Psoas muscle (tissue), 8 donors: ENCODE measurements around the gene LCP1. TPM values are rescaled to one million over a fixed set of nuclear protein-coding genes. Genes with fewer than 3 reads are reported as not detected.

Source experiments
- ATAC-seq, 4 donors: fragments of 200-7000 bp; cut with Tn5 transposase; one replicate each; pipeline ENCODE4 v1.9.1; 2020; ENCODE audit warnings: moderate library complexity in 3 of 4, mild to moderate bottlenecking in 2 of 4
- DNase-seq, 2 donors: peaks; one replicate each; pipeline ENCODE4 v3.0.0-alpha.2; 2020
- H3K27ac ChIP-seq: fragments of 200-600 bp; one replicate; pipeline ENCODE4 v1.8.0; 2022
- H3K27me3 ChIP-seq, 3 donors: fragments of 200-600 bp in 1 of 3; one replicate each; pipeline versions ENCODE4 v1.6.1 to v1.8.0; 2013 to 2022; ENCODE audit warnings: low read length in 2 of 3, mild to moderate bottlenecking in 2 of 3, moderate library complexity in 1 of 3; ENCODE audit not compliant: insufficient read depth in 3 of 3
- H3K36me3 ChIP-seq, 2 donors: fragments of 200-600 bp in 1 of 2; one replicate each; pipeline versions ENCODE4 v1.6.1 to v1.8.0; 2013 to 2022; ENCODE audit warnings: low read depth in 1 of 2, mild to moderate bottlenecking in 1 of 2, moderate library complexity in 1 of 2; ENCODE audit not compliant: insufficient read depth in 1 of 2
- H3K4me1 ChIP-seq: fragments of 200-600 bp; one replicate; pipeline ENCODE4 v1.8.0; 2022
- H3K4me3 ChIP-seq: fragments of 200-600 bp; one replicate; pipeline ENCODE4 v1.8.0; 2022; ENCODE audit warnings: mild to moderate bottlenecking
- H3K9me3 ChIP-seq: fragments of 200-600 bp; one replicate; pipeline ENCODE4 v1.8.0; 2022
- CTCF ChIP-seq: fragments of 200-600 bp; IDR thresholded peaks from one replicate; pipeline ENCODE4 v1.8.0; 2022; ENCODE audit warnings: antibody characterized with exemption
- WGBS, 3 donors: extraction: QIAGEN DNeasy Blood & Tissue Kit; methylation state at CpG; one replicate each; pipeline versions ENCODE4 v1.1.6 to v1.1.7; 2013; 5-methylcytosine and 5-hydroxymethylcytosine counted together
- intact Hi-C, 2 donors: fragments of 100-400 bp; cut with DNase I; formaldehyde crosslinking; loops; one replicate each; pipeline versions ENCODE4 v1.11.0 to v1.14.2; 2022
- polyA plus RNA-seq, 3 donors: library from polyadenylated mRNA; stranded (reverse); fragments of 200-250 nt; gene quantifications; one replicate each; pipeline ENCODE4 v1.2.3, GENCODE V29; 2013
- total RNA-seq, 4 donors: library from RNA; stranded (reverse); fragmentation: NEBNext Ultra II Directional in 2 of 4; extraction: Animal tissue kit (Norgen Biotek cat#: 25700) in 2 of 4; gene quantifications; one replicate each; pipeline versions ENCODE4 v1.2.1 to v1.2.4, GENCODE V29; 2021 to 2023
- donor health status: healthy with polysubstance abuse.
- donor health status: DM: no; HTN: no; CAD: no; lungs with moderate emphysema.
- donor health status: Bipolar disorder and iron deficiency.
- donor health status: healthy.
- donor health status: DM: yes; HTN: yes; CAD: no.
- donor health status: DM: no; HTN: no; CAD: no.
- donor health status: DM: no; HTN: no; CAD: no.
- donor health status: DM: yes; HTN: yes; CAD: no.

The LCP1 gene
- total and polyA plus RNA-seq, 7 donors: 2.0 to 14.8 (median 8.0) TPM

GRCh38 chr13:46152627-46153328 lies 29.2 kb downstream of the LCP1 start:
- Histone ChIP-seq H3K27ac (no peak overlapping the region), H3K27me3 (peaks cover 0 to 5% (median 0%) of the 10 kb centered on the region in 3 donors), H3K4me3 (no peak overlapping the region), H3K36me3 (no peaks in the 10 kb centered on the region), H3K4me1 (no peaks in the 10 kb centered on the region), H3K9me3 (no peaks in the 10 kb centered on the region)
- no peak for ATAC-seq
- 92 to 95% (median 94%) methylated on average over 6 of the region's 6 CpGs for WGBS, 3 donors
- DNase-seq: no peak
- intact Hi-C loops: loop anchor here (10.0 kb wide), 2 partner anchors 528 to 648 kb away; no protein-coding TSS in a partner anchor
- no peak for TF ChIP-seq CTCF

GRCh38 chr13:46150134-46150693 lies 31.8 kb downstream of the LCP1 start:
- ATAC-seq (no peak), DNase-seq (no peak)
- TF ChIP-seq CTCF: no peak
- H3K27ac ChIP-seq: no peak overlapping the region
- H3K36me3 ChIP-seq: no peaks in the 10 kb centered on the region
- H3K4me3 ChIP-seq: no peak overlapping the region
- intact Hi-C loops: loop anchor here (10.0 kb wide), 2 partner anchors 525 to 645 kb away; no protein-coding TSS in a partner anchor
- no peaks in the 10 kb centered on the region for H3K4me1 ChIP-seq
- no peaks in the 10 kb centered on the region for H3K9me3 ChIP-seq
- H3K27me3 ChIP-seq: peaks cover 0 to 5% (median 0%) of the 10 kb centered on the region in 3 donors
- WGBS, 3 donors: 95 to 98% (median 96%) methylated on average over 1 of the region's 1 CpG

GRCh38 chr13:46149272-46150133 lies 32.5 kb downstream of the LCP1 start:
- DNase-seq: no peak
- Histone ChIP-seq H3K27me3 (peaks cover 0 to 5% (median 0%) of the 10 kb centered on the region in 3 donors), H3K27ac (no peak overlapping the region), H3K4me3 (no peak overlapping the region), H3K4me1 (no peaks in the 10 kb centered on the region), H3K36me3 (no peaks in the 10 kb centered on the region), H3K9me3 (no peaks in the 10 kb centered on the region)
- intact Hi-C loops: loop anchor here (10.0 kb wide), 2 partner anchors 525 to 645 kb away; no protein-coding TSS in a partner anchor
- WGBS, 3 donors: 41 to 47% (median 46%) methylated on average over 7 of the region's 7 CpGs
- TF ChIP-seq CTCF: no peak
- no peak for ATAC-seq

DNA sequence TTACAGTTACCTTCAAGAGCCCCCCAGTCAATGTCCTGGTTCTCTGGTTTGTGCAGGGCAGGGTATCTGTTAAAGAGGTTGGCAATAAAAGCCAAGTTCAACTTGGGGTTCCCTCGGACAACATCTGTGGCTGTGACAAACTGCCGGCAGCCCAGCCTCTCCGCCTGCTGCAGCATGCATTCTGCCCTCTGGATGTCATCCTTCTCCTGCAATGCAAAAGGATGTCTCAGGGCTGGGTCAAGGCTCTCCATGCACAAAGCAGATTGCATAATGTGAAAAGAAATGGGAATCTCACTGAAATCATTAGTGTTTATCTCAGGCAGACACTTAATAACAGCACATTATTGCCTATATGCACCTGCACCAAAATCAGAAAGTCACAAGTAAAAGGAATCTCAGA lies 35.1 kb downstream of the LCP1 start:
- no peak for TF ChIP-seq CTCF
- no peak for ATAC-seq
- H3K27ac ChIP-seq: no peak overlapping the region
- H3K9me3 ChIP-seq: no peaks in the 10 kb centered on the region
- H3K4me1 ChIP-seq: no peaks in the 10 kb centered on the region
- no peak overlapping the region for H3K4me3 ChIP-seq
- peaks cover 0 to 2% (median 0%) of the 10 kb centered on the region in 3 donors for H3K27me3 ChIP-seq
- H3K36me3 ChIP-seq: no peaks in the 10 kb centered on the region
- no peak for DNase-seq
- 32 to 34% (median 33%) methylated on average over 3 of the region's 3 CpGs for WGBS, 3 donors
- intact Hi-C loops: no loop called here
